HG02973 (cell line): ENCODE measurements around the gene AP4S1.
"Not testable (repeated sequence)": the region's sequence is repeated elsewhere in the genome, so short reads cannot be mapped to it uniquely, and the experiment has no call there.

Source experiments
- ATAC-seq: cut with Tn5 transposase; IDR thresholded peaks from one replicate; pipeline ENCODE4 v1.9.1; 2021; ENCODE audit warnings: moderate library complexity; ENCODE audit not compliant: unreplicated experiment

AP4S1 gene

GRCh38 chr14:31004007-31004406 is 21.4 kb upstream of the AP4S1 start:
- not testable (repeated sequence) for ATAC-seq

DNA sequence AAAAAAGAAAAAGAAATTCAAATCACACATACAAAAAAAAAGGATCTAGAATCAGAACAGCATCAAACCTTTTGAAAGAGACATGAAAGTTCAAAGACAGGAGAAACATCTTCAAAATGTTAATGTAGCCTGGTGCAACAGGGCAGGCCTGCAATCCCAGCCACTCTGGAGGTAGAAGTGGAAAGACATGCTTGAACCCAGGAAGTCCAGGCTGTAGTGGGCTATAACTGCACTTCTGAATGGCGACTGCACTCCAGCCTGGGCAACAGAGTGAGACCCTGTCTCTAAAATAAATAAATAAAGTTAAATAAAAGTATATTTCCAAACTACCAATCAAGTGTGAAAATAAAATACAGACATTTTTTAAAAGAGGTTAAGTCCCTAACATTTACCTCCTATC is 18.7 kb upstream of the AP4S1 start:
- ATAC-seq = no peak

DNA sequence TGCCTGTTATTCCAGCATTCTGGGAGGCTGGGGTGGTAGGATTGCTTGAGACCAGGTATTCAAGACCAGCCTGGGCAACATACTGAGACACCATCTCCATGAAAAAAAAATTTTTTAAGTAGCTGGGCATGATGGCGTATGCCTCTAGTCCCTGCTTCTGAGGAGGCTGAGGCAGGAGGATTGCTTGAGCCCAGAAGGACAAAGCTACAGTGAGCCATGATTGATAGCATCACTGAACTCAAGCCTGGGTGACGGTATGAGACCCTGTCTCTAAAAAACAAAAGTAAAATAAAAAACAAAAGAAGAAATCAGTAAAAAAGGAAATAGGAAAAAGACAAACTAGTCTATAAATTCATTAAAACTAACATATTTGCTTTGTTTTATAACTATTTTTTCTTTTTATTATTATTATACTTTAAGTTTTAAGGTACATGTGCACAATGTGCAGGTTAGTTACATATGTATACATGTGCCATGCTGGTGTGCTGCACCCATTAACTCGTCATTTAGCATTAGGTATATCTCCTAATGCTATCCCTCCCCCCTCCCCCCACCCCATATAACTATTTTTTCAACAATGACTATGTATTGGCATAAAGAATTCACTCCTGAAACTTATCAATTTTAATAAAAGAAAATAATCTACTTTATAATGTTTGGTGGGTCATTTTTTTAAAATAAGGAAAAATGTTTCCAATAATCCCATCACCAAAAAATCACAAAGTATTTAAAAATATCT is 15.4 kb upstream of the AP4S1 start:
- ATAC-seq = no peak

DNA sequence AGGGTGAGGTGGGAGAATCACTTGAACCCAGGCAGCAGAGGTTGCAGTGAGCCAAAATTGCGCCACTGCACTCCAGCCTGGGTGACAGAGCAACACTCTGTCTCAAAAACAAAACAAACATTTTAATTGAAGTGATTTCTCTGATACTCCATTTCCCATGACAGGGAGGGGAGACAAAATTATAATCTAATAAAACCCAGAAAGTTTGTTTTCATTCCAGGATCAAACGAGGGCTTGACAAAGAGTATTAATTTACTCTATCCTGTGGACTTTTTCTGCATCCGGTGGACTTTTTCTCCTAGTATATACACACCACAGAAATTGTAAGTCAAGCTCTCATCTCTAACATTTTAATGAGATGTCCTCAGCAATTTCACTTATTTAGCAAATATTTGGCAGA is 14.5 kb upstream of the AP4S1 start:
- no peak for ATAC-seq

GRCh38 chr14:31013841-31014240 is 11.6 kb upstream of the AP4S1 start:
- ATAC-seq = no peak

DNA sequence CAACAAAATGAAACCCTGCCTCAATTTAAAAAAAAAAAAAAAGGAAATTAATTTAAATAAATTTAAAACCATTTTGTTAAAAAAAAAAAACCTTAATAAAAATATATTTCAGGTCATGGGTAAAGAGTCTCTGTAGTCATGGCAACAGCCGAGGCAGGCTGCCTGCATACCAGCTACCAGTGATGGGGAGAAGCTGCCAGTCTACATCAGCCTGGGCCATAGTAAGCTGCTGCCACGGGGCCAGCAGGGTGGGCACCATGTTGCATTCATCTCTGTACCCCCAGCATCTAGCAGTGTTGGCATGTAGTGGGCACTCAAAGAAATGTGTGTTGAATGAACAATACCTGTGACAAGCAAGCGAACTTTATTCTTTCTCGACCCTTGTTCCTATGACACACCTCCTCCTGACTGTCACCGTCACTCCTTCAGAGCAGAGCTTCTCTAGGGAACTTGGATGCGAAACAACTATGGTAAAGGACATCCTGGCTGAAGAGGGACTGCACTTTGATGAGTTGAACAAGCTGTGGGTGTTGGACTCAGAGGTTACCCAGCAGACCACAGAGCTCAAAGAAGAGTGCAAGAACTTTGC is 7.3 kb upstream of the AP4S1 start:
- no peak for ATAC-seq

GRCh38 chr14:31020834-31021575 is 4.4 kb upstream of the AP4S1 start:
- ATAC-seq = no peak

DNA sequence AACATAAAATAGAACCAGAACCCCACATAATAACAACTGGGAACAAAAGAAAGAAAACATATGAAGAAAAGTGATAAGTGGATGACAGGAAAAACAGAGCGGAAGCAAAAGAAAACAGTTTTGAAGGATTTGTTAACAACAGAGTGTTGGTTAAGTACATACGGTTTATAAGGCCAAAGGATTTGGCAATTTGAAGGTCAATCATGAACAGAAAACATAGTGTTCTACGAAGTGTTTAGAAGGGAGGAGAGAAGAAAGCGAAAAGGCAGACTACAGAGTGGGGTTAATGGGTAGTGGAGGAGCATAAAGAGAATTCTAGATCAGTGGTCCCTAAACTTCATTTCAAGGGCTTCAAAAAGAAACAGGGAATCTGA is 3.9 kb upstream of the AP4S1 start:
- ATAC-seq = no peak

- ATAC-seq = no peak
Measured at GRCh38 chr14:31022386-31022785, 3.1 kb upstream of the AP4S1 start.

- no peak for ATAC-seq
Measured at GRCh38 chr14:31024010-31024480, 1.4 kb upstream of the AP4S1 start.

GRCh38 chr14:31024577-31025366 is 677 bp upstream of the AP4S1 start:
- no peak for ATAC-seq

DNA sequence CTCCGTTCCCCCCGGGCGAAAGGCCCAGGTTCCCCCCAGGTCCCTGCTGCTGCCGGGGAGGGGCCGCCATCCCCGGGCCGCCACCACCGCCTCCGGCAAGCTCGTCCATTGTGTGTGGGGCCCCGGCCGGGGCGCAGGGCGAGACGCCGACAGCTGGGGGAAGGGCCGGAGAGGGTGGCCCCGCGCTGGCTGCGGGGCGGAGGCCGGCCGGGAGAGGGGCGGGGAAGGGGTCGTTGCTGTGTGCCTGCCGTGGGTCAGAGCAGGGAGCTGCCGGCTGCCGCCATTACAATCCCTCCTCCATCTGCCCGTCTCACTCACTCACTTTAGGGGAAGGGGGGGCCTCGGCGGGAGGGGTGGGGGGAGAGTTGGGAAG is 614 bp downstream of the AP4S1 start, which contains the start of gene STRN3:
Gene STRN3, minus strand, starts transcription at position 303 of the 373 bp plus-strand sequence. Its CDS starts 194 bp downstream, at position 109.
- ATAC-seq = no peak

- peak; percentile 92 for ATAC-seq
Measured at GRCh38 chr14:31026450-31027235, 1.2 kb downstream of the AP4S1 start.

- no peak for ATAC-seq
Measured at GRCh38 chr14:31027847-31028246, 2.4 kb downstream of the AP4S1 start.

DNA sequence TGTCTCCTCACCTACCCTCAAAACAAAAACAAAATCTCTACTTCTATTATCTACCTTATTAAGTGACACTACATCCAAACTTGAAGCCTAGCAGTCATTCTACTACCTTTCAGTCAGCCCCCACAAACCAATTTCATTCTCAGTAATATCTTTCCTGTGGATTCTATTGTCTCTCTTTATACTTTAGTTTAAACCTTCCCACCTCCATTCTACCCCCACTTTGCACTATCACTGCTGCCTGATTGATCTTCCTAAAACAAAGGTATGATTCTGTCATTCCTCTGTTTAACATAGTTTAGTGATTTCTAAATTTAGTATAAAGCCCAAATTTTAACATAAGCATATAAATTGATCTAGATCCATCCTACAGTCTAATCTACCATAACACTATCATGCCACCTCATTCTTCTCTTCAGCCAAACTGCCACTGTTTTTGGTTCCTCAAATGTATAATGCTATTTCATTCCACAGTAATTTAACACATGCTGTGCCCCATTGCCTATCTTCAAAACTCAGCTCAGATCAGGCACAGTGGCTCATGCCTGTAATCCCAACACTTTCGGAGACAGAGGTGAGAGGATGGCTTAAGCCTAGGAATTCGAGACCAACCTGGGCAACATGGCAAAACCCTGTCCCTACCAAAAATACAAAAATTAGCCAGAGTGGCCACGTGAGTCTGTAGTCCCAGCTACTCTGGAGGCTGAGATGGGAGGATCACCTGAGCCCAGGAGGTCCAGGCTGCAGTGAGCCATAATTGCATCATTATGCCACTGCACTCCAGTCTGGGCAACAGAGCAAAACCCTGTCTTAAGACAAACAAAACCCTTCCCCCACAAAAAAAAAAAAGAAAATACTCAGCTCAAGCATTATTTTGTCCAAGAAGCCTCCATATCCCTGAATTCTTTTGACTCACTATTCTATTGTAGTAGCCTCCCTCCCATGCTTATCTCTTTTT is 3.8 kb downstream of the AP4S1 start:
- ATAC-seq = no peak

GRCh38 chr14:31030469-31030868 is 5.0 kb downstream of the AP4S1 start:
- ATAC-seq = no peak

- ATAC-seq = no peak
Measured at GRCh38 chr14:31036552-31036951, 11.1 kb downstream of the AP4S1 start.

GRCh38 chr14:31037709-31038221 is 12.3 kb downstream of the AP4S1 start:
- ATAC-seq = no peak
